Urinary bladder (tissue), 4 donors: ENCODE data around the gene DACH1. TPM values are rescaled to one million over a fixed set of nuclear protein-coding genes. Genes with fewer than 3 reads are reported as not detected.

Source experiments
- DNase-seq: peaks from one replicate; pipeline ENCODE4 v3.0.0-alpha.2; 2015; ENCODE audit errors: extremely low spot score
- H3K27ac ChIP-seq: one replicate; pipeline ENCODE4 v1.5.1; 2013; ENCODE audit warnings: low read depth, mild to moderate bottlenecking, moderate library complexity
- H3K36me3 ChIP-seq: one replicate; pipeline ENCODE4 v1.6.1; 2013; ENCODE audit warnings: mild to moderate bottlenecking, moderate library complexity; ENCODE audit not compliant: insufficient read depth
- H3K4me1 ChIP-seq: one replicate; pipeline ENCODE4 v1.6.1; 2013; ENCODE audit warnings: mild to moderate bottlenecking, moderate library complexity; ENCODE audit not compliant: insufficient read depth
- H3K4me3 ChIP-seq: one replicate; pipeline ENCODE4 v1.5.1; 2013; ENCODE audit warnings: low read depth, low read length
- WGBS: extraction: QIAGEN DNeasy Blood & Tissue Kit; methylation state at CpG from one replicate; pipeline ENCODE4 v1.1.7; 2013; 5-methylcytosine and 5-hydroxymethylcytosine counted together
- polyA plus RNA-seq: library from polyadenylated mRNA; stranded (reverse); fragments of 200-250 nt; gene quantifications from one replicate; pipeline ENCODE4 v1.2.3, GENCODE V29; 2013
- total RNA-seq: library from RNA; depleted of rRNA; stranded (reverse); fragments of >200 nt; gene quantifications from one replicate; pipeline ENCODE4 v1.2.3, GENCODE V29; 2014
- donor health status: healthy with polysubstance abuse.
- donor health status: healthy.

Gene DACH1
- total and polyA plus RNA-seq, 2 donors, result 2.8 to 26.4 TPM

DNA sequence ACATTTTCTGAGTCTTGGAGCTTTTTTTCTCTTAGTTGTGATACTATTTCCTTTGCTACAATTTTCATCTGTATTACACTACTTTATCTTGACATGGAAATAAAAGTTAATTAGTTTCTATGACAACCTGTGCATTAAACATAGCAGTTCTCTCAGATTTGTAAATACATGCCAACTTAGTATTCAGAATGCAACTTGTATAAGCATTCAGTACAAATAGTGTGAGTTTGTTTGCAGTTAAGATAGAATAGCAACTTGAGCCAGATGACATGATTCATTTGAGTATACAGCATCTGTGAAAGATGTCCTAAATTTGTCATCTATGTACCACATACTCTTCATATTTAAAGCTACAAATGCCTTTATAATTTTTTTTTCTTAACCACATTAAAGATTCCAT, 98.1 kb downstream of the DACH1 start:
- Histone ChIP-seq H3K4me1 (no peaks in the 10 kb centered on the region), H3K4me3 (no peak overlapping the region), H3K27ac (no peak overlapping the region), H3K36me3 (no peaks in the 10 kb centered on the region)
- no peak for DNase-seq

DNA sequence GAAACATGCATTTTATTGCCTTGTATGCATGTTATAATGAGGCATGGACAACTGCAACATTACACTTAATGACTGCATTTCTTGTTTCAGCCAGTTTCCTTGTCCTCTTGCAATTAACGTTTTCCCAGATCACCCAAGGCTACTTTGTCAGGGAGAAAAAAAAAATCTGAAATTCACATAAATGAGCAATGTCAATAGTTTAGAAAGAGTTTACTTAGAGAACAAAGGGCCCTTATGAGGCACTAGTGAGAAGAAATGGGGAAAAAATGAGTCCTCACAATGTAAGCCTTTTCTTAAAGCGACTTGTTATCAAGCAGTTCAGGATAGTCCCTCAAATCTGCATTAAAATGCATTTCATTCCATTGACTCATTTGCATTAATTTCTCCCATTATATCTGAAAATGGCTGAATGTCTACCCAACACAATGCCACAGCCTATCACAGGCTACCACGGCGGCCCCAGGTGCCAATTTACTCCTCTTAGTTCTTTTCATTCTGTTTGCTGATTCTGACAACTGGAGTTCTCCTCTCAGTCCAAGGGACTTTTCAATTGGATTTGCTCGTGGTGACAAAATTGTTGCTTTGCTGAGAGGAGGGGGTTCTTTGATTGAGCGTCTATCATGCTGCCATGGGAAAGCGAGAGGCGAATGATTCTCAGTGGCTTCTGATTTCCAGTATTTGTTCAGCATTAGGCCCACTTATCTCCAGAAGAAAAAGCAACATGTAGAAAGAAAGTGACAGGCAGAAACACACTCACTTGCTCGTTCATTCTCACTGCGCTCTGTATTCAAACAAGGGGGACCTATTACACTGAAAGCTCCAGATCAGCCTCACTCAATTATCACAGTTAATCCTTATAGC, 107.1 kb downstream of the DACH1 start:
- WGBS, result 84% methylated on average over 10 of the region's 10 CpGs
- H3K36me3 ChIP-seq, result no peaks in the 10 kb centered on the region
- no peak for DNase-seq
- H3K4me3 ChIP-seq, result no peak overlapping the region
- no peak overlapping the region for H3K27ac ChIP-seq
- H3K4me1 ChIP-seq, result no peaks in the 10 kb centered on the region

DNA sequence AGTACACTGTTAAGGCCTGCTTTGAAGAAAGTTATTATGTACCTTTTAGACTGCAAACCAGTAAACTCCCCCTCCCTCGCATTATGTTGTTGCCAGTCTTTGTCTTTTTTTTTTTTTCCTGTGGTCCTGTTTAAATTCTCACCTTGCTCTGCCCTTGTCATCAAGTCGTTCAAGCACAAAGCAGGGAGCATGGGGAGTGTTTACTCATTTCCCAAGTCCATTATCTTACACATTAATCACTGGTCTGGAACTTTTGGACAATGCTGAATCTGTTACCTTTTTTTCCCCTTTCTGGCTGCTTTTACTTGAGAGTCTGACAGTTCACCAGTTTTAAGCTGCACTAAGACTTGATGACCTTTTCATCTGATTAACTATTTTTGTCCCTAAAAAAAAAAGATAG, 108.2 kb downstream of the DACH1 start:
- H3K36me3 ChIP-seq, result no peaks in the 10 kb centered on the region
- H3K4me3 ChIP-seq, result no peak overlapping the region
- WGBS, result 42% methylated on average over 2 of the region's 2 CpGs
- H3K27ac ChIP-seq, result no peak overlapping the region
- no peak for DNase-seq
- no peaks in the 10 kb centered on the region for H3K4me1 ChIP-seq

DNA sequence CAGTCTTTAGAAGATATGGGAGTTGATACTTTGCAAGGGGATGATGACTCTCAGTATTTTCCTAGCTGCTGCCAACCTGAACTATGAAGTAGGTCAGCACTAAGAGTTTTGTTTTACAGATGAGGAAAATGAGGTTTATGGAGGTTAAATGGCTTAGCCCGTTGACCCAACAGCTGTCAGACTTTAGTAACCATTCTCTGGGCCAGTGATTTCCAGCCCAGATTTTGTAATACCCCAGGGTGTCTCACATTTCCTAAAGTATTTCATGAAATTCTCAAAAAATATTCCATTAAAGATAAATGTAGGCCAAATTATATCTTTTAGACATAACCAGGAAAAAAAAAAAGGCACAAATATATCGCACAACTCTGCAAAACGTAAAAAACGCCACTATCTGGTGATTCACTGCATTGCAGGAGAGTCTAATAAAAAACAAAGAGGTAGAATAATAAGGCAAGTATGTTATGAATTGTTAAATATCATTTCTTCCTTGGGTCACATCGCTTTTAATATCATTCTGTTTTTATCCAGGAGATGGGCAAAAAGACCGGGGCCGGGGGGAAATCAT, 112.5 kb downstream of the DACH1 start:
- DNase-seq, result no peak
- WGBS, result 74% methylated on average over 7 of the region's 7 CpGs
- no peaks in the 10 kb centered on the region for H3K4me1 ChIP-seq
- no peak overlapping the region for H3K27ac ChIP-seq
- no peaks in the 10 kb centered on the region for H3K36me3 ChIP-seq
- no peak overlapping the region for H3K4me3 ChIP-seq

DNA sequence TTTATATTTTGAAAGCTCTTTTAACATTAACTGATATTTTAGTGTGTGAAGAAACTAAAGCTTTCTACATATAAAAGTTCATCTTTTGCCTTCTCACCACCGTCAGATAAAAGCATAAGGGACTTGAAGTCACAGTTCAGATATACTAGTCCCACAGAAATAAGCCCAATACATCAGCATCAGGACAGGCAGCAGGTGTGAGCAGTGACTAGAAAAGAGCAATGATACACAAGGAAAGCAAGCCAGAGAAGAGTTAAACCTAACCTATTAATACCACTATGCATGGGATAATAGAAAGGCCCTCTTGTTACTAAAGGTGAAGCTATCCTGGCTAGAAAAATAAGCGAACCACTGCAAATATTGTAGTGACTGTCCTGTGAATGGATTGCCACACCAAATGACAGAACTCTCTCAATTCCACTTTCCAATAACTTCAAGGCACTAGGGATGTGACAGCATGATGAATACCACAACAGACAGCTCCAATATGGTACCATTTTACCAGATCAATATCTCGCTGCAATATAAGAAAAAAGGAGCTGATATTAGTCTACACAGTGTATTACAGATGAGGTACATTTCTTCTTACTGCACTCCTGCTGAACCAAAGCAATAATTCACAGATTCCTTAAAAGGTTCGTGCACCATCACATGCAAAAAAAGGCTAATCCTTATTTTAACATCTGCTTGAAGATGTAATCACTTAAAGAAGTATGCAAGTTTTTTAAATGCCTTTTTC, 114.1 kb downstream of the DACH1 start:
- Histone ChIP-seq H3K4me3 (no peak overlapping the region), H3K27ac (no peak overlapping the region), H3K36me3 (no peaks in the 10 kb centered on the region), H3K4me1 (no peaks in the 10 kb centered on the region)
- WGBS, result 86% methylated on average over 4 of the region's 4 CpGs
- DNase-seq, result no peak

GRCh38 chr13:71751073-71751472, 115.9 kb downstream of the DACH1 start:
- Histone ChIP-seq H3K4me3 (no peak overlapping the region), H3K4me1 (no peaks in the 10 kb centered on the region), H3K36me3 (no peaks in the 10 kb centered on the region), H3K27ac (no peak overlapping the region)
- DNase-seq, result no peak
- 56% methylated on average over 1 of the region's 1 CpG for WGBS

DNA sequence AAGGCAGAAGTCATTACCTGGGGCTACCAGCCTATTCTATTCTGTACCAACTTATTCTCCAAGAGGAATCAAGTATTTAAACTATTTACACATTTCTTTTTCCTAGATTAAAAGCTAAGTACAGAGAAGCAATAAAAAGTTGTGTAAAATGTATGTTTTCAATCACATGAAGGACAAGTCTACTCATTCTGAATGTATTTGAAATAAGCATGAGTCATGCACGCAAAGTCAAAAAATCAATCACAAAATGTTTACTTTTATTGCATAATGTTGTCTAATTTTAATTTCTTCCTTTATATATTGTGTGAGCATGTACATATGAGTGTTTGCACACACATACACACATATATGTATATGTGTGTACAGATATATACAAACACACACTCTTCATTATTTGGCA, 136.7 kb downstream of the DACH1 start:
- Histone ChIP-seq H3K4me1 (no peaks in the 10 kb centered on the region), H3K27ac (no peak overlapping the region), H3K4me3 (no peak overlapping the region), H3K36me3 (no peaks in the 10 kb centered on the region)
- no peak for DNase-seq
- 94% methylated on average over 1 of the region's 1 CpG for WGBS

GRCh38 chr13:71729441-71729840, 137.6 kb downstream of the DACH1 start:
- 76% methylated on average over 2 of the region's 2 CpGs for WGBS

GRCh38 chr13:71727662-71728061, 139.3 kb downstream of the DACH1 start:
- DNase-seq, result no peak
- no peak overlapping the region for H3K27ac ChIP-seq
- no peaks in the 10 kb centered on the region for H3K36me3 ChIP-seq
- no peak overlapping the region for H3K4me3 ChIP-seq
- WGBS, result 80% methylated on average over 1 of the region's 1 CpG
- H3K4me1 ChIP-seq, result no peaks in the 10 kb centered on the region

More at GRCh38 chr13:71729441-71729840, 137.6 kb downstream of the DACH1 start:
- no peak overlapping the region for H3K4me3 ChIP-seq
- H3K27ac ChIP-seq, result no peak overlapping the region
- no peak for DNase-seq
- H3K4me1 ChIP-seq, result no peaks in the 10 kb centered on the region
- no peaks in the 10 kb centered on the region for H3K36me3 ChIP-seq

GRCh38 chr13:71727042-71727441, 140.0 kb downstream of the DACH1 start:
- no peak for DNase-seq
- H3K4me1 ChIP-seq, result no peaks in the 10 kb centered on the region
- H3K4me3 ChIP-seq, result no peak overlapping the region
- no peaks in the 10 kb centered on the region for H3K36me3 ChIP-seq
- WGBS, result 96% methylated on average over 2 of the region's 2 CpGs
- H3K27ac ChIP-seq, result no peak overlapping the region

DNA sequence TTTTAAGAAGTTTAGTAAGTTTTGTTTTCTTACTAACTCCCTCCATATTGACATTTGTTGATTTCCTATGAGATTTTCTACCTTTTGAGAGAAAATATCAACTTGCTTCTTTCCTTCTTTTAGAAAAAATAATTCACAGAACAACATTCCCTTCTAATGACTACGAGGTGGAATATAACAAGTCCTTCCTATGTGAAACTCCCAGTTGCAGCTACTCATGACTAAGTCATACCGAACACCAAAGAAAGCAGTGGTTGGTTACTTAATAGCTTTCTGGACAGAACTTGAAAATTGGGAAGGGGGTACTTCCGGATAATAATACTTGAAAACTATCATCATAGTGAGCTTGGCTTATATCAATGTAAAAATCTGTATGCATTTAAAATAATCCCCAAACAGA, 144.8 kb downstream of the DACH1 start:
- 89% methylated on average over 3 of the region's 3 CpGs for WGBS
- no peak overlapping the region for H3K27ac ChIP-seq
- no peak for DNase-seq
- H3K36me3 ChIP-seq, result no peaks in the 10 kb centered on the region
- H3K4me1 ChIP-seq, result no peaks in the 10 kb centered on the region
- no peak overlapping the region for H3K4me3 ChIP-seq

DNA sequence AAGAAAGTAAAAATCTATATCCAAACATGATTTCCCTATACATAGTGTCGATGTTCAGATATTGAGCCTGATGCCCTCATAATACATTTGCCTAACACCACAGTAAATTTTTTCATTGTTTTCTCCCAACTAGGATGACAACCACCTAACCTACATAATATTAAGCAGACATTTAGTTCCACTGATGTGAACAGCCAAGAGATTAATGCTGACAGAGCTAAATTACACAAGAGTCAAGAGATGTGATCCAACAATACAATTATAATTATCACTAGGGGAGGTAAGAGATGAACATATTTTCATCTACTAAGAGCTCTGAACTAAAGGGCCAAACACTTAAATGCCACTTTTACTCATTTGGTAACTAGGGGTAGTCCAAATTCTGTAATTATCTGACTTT, 145.9 kb downstream of the DACH1 start:
- DNase-seq, result no peak
- no peak overlapping the region for H3K4me3 ChIP-seq
- no peak overlapping the region for H3K27ac ChIP-seq
- H3K36me3 ChIP-seq, result no peaks in the 10 kb centered on the region
- 89% methylated on average over 1 of the region's 1 CpG for WGBS
- H3K4me1 ChIP-seq, result no peaks in the 10 kb centered on the region

DNA sequence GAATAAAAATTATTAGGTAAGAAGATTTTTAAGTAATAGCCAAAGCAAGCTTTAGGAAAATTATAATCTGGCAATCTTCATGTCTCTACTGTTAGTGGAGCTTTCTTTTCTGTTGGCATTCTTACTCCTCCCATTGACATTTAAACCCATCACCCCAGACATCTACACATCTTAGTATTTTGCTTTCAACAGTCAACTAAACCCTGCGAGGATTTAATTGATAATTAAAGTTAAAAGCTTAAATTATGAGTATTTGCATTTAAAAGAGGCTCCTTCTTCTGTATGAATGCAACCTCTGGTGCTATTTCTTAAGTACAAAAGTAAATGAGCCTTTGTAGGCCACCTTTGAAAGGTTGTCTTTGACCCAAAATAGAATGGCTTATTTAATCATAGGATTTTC, 148.1 kb downstream of the DACH1 start:
- DNase-seq, result no peak
- Histone ChIP-seq H3K4me1 (no peaks in the 10 kb centered on the region), H3K27ac (no peak overlapping the region), H3K4me3 (no peak overlapping the region), H3K36me3 (no peaks in the 10 kb centered on the region)
- 81% methylated on average over 1 of the region's 1 CpG for WGBS

DNA sequence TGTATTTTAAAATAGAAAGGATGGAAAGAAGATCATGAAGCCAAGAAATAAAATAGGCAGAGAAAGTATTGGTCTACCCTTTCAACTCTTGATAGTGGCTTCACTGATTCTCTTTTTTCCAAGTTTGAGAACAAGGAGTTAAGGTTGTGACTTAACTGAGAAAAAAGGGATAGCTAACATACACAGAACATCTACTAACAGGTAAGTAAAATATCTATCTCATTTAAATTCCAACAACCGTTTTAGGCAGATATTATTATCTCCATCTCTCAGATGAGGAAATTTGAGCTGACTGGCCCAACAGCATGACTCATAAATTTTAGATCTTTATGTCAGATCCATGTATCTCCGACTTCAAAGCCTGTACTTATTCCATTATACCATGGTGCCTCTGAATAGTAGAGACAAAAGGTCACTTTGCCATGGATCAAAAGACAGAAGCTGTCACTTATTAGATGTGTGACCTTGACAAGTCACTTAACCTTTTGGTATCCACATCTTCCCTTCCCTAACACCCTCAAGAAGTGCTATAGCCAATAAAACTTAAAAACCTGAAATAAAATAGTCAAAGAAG, 152.1 kb downstream of the DACH1 start:
- WGBS, result 44% methylated on average over 2 of the region's 2 CpGs
- Histone ChIP-seq H3K36me3 (no peaks in the 10 kb centered on the region), H3K27ac (no peak overlapping the region), H3K4me3 (no peak overlapping the region), H3K4me1 (no peaks in the 10 kb centered on the region)
- no peak for DNase-seq
